Left renal cortex interstitium (tissue), 4 donors: ENCODE data around the gene ADGRE1. TPM values are rescaled to one million over a fixed set of nuclear protein-coding genes. Genes with fewer than 3 reads are reported as not detected.

Experiments
- DNase-seq, 4 donors: peaks; one replicate each; pipeline ENCODE4 v3.0.0-alpha.2; 2013; ENCODE audit warnings: low read depth in 4 of 4, low spot score in 2 of 4, missing footprints in 1 of 4
- polyA plus RNA-seq, 4 donors: library from polyadenylated mRNA; unstranded; fragments of 120-200 nt; gene quantifications; one replicate each; pipeline ENCODE4 v1.2.1, GENCODE V29; 2013; ENCODE audit not compliant: insufficient read length in 4 of 4

Gene ADGRE1
- polyA plus RNA-seq, 4 donors: 0.08 to 0.16 (median 0.12) TPM

GRCh38 chr19:6952956-6953355 lies 65.6 kb downstream of the ADGRE1 start:
- no peak for DNase-seq

GRCh38 chr19:6955082-6955481 lies 67.7 kb downstream of the ADGRE1 start:
- DNase-seq: no peak

- DNase-seq: no peak
These were observed 69.2 kb downstream of the ADGRE1 start for GRCh38 chr19:6956573-6956972.

DNA sequence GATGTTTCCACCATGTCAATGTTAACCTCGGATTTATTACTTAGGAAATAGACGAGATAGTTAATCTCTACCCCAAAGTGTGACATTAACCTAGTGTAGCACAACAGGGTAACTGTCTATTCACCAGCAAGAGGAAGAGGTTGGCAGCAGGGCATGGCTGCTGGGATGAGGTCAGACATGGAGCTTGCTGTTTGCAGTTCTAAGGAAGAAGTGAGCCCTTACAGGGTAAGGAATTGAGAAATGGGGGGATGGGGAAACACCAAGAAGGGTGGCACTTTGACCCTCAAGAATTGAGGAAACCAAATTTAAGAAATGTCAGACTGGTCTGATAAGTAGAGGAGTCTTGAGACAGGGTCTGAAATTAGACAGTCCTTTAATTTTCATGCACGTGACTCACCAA lies 71.4 kb downstream of the ADGRE1 start:
- no peak for DNase-seq

- no peak for DNase-seq
These were observed 76.0 kb downstream of the ADGRE1 start for GRCh38 chr19:6963244-6963852.

- DNase-seq: no peak
These were observed 76.6 kb downstream of the ADGRE1 start for GRCh38 chr19:6963937-6964336.

DNA sequence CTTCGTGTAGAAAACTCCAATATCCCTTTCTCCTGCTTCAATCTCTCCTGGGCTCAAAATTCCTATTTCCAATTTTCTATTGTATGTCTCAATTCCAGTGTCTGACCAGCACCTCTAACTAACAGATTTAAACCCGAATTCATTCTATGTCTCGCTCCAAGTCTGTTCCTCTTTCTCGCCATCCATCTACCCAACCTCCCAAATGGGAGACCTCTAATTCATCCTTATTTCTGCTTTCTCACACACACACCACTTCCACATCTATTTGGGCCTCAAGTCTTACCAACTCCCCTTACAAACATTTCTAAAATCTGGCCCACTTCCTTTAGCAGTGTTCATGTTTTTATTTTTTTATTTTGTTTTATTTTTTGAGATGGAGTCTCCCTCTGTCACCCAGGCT lies 80.6 kb downstream of the ADGRE1 start:
- no peak for DNase-seq

DNA sequence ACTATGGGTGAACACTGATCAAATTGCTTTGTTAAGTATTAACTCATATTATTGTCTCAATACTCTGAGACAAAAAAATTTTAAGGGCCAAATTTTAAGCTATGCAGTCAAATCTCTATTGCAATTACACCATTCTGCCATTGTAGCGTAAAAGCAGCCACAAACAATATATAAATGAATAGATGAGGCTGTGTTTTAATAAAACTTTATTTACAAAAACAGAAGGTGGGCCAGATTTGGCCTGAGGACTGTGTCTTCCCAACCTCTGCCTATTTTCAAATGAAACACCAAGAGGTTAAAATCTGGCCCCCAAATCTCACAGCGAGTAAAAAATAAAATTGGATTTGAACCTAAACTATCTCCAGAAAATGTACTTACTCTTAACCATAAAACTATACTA lies 82.1 kb downstream of the ADGRE1 start:
- no peak for DNase-seq

DNA sequence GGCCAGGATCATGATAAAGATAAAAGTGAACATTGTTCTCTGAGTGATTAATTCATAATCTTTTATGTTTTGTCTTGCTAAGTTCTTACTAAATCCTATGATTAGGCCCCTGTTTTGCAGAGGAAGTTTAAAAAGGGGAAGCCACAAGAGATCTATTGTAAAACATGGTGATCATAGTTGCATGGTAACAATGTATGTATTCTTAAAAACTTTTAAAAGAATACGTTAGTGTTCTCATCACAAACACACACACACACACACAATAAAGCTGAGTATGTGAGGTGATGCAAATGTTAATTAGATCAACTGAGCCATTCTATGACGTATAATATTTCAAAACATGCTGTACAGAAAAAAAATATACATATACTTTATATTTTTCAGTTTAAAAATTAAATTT lies 82.6 kb downstream of the ADGRE1 start:
- DNase-seq: no peak

- DNase-seq: no peak
These were observed 83.1 kb downstream of the ADGRE1 start for GRCh38 chr19:6970443-6970842.

DNA sequence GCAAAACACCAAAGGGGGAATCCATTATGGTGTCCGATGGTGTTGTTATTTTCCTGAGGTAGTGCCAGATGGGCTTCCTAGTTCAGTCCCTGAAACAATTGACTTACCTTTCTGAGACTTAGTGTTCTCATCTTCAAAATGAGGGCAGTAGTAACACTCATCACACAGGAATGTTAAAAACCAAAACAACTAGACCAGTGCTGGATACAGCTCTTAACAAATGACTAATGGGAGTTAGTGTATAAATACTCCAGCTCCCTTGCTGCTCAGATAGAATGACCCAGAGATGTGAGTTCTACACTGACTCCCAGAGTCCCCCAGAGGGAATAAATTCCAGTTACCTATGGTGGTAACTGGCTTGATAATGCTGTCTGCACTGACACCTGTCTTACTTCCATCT lies 84.0 kb downstream of the ADGRE1 start:
- DNase-seq: no peak

- DNase-seq: no peak
These were observed 88.8 kb downstream of the ADGRE1 start for GRCh38 chr19:6976197-6976596.

DNA sequence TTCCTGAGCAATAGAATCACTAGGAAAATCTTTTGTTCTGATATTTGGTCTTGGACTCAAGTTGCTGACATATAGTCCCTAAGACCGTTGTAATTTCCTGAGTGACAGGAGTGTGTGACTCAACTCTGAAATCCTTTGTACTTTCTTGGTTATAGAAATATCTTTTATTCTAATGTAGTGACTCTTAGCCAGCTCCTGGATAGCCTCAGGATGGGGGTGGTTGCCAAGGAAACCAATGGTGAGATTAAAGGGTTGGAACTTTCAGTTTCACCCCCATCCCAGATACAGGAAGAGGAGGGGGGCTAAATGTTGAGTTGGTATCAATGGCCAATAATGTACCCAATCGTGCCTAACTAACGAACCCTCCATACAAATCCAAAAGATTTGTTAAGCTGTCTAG lies 92.0 kb downstream of the ADGRE1 start:
- DNase-seq: no peak

DNA sequence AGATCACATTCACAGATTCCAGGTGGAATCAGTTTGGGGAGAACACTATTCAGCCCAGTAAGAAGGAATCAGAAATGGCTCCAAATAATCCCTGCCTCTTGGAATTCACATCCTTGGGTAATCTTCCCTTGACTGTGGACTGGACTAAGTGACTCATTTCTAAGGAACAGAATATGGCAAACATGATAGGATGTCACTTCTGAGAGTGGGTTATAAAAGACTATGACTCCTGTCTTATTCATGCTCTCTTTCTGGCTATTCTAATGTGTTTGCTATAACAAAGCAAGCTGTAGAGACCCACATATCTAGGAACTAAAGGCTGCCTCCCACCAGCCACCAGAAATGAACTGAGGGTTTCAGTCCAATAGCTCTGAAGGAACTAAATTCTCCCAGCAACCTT lies 96.1 kb downstream of the ADGRE1 start:
- no peak for DNase-seq

DNA sequence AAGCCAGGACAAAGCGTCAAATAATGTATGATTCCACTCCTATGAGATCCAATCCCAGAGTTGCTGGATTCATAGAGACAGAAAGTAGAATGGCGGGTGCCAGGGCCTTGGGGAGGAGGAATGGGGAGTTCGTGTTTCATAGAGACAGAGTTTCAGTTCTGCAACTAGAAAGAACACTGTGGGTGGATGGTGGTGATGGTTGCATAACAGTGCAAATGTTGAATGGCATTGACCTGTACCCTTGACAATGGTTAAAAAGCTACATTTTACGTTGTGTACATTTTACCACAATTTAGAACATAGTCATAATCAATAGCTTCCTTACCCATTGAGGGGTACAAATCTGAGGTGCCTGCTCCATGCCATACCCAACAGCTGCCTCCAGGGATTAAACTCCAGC lies 100.5 kb downstream of the ADGRE1 start:
- no peak for DNase-seq

DNA sequence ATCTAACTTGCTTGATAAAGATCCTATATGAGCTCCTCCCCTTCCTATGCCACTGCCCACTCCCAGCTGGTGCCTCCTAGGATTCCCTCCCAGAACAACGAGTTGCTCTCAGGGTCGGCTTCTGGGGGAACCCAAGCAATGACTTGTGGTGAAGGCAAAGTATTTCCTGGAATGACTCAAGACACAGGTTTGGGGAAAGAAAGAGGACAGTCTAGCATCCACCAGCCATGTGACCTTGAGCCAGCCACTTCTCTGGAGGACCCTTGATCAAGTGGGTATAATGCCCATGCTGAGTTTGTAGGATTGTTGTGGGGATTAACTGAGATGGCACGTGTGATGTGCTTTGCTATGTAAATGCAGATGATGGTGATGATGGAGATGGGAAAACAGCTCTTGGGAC lies 100.9 kb downstream of the ADGRE1 start:
- DNase-seq: no peak

Other genes with a start within 250 kb of the ADGRE1 start
- under 1 TPM; 0.04 to 0.13 (median 0.10) TPM for gene TNFSF14, start 217.4 kb upstream of the ADGRE1 start, polyA plus RNA-seq
- gene C3, start 166.9 kb upstream of the ADGRE1 start, polyA plus RNA-seq: 10 to 100 TPM; 13.6 to 30.7 (median 22.1) TPM
- gene GPR108, start 150.0 kb upstream of the ADGRE1 start, polyA plus RNA-seq: 10 to 100 TPM; 57.8 to 70.1 (median 64.6) TPM
- gene TRIP10, start 147.9 kb upstream of the ADGRE1 start, polyA plus RNA-seq: 10 to 100 TPM; 50.6 to 68.7 (median 58.7) TPM
- 10 to 100 TPM in 1 of 4 donors, 1 to 10 TPM in 3; 5.6 to 11.5 (median 9.2) TPM for gene SH2D3A, start 120.1 kb upstream of the ADGRE1 start, polyA plus RNA-seq
- 1 to 10 TPM; 1.3 to 2.3 (median 1.4) TPM for gene VAV1, start 114.9 kb upstream of the ADGRE1 start, polyA plus RNA-seq
- not detected for gene MBD3L2B, start 133.9 kb downstream of the ADGRE1 start, polyA plus RNA-seq
- not detected for gene MBD3L5, start 143.0 kb downstream of the ADGRE1 start, polyA plus RNA-seq
- gene MBD3L4, start 152.6 kb downstream of the ADGRE1 start, polyA plus RNA-seq: not detected
- gene MBD3L2, start 161.7 kb downstream of the ADGRE1 start, polyA plus RNA-seq: not detected
- gene MBD3L3, start 171.1 kb downstream of the ADGRE1 start, polyA plus RNA-seq: not detected
- gene ZNF557, start 182.1 kb downstream of the ADGRE1 start, polyA plus RNA-seq: 10 to 100 TPM in 1 of 4 donors, 1 to 10 TPM in 3; 8.0 to 10.1 (median 8.8) TPM